Body of pancreas (tissue), 4 donors: Measurements from ENCODE around the gene TNS3.

Source experiments
- POLR2A ChIP-seq, 3 donors: fragments of 450-650 bp; IDR thresholded peaks; one replicate each; pipeline ENCODE4 v1.6.1; 2016; ENCODE audit warnings: antibody characterized with exemption in 3 of 3, mild to moderate bottlenecking in 2 of 3
- TF ChIP-seq, protein P1 (sequence below), 7 experiments: fragments of 450-650 bp in 4 of 7; fragments of 200-600 bp in 3 of 7; sonication (generic) in 3 of 7; IDR thresholded peaks; one replicate each; pipeline ENCODE4 v1.5.1; 2016 to 2019; ENCODE audit warnings: antibody characterized with exemption in 7 of 7

DNA sequence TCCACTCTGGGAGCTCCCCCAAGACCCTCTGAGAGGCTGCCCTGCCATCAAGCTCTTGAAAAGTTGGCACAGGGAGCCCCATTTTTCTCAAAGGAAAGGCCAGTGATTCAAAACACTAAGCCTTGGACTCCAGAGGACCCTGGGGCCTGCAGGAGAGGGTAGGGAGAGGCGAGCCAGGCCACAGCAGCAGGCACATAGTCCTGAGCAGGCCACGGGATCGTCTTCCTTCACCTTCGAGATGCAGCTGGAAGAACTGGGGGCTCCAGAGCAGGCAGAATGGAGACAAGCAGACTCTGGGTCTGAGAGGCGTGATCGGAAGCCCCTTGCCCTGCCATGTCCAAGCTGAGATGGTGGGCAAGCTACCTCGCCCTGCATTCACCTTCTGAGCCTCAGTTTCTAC is 13.9 kb downstream of the TNS3 start:
- TF ChIP-seq, protein P1, sequence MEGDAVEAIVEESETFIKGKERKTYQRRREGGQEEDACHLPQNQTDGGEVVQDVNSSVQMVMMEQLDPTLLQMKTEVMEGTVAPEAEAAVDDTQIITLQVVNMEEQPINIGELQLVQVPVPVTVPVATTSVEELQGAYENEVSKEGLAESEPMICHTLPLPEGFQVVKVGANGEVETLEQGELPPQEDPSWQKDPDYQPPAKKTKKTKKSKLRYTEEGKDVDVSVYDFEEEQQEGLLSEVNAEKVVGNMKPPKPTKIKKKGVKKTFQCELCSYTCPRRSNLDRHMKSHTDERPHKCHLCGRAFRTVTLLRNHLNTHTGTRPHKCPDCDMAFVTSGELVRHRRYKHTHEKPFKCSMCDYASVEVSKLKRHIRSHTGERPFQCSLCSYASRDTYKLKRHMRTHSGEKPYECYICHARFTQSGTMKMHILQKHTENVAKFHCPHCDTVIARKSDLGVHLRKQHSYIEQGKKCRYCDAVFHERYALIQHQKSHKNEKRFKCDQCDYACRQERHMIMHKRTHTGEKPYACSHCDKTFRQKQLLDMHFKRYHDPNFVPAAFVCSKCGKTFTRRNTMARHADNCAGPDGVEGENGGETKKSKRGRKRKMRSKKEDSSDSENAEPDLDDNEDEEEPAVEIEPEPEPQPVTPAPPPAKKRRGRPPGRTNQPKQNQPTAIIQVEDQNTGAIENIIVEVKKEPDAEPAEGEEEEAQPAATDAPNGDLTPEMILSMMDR (IDR thresholded peaks at IDR 0.05) = no peak
- TF ChIP-seq POLR2A (IDR thresholded peaks at IDR 0.05) = no peak
